HG03066 (cell line): ENCODE results near the gene MKI67.
"Not testable (repeated sequence)": the region's sequence is repeated elsewhere in the genome, so short reads cannot be mapped to it uniquely, and the experiment has no call there.

Experiments used
- ATAC-seq: cut with Tn5 transposase; IDR thresholded peaks from one replicate; pipeline ENCODE4 v1.9.1; 2021; ENCODE audit warnings: low read depth; ENCODE audit not compliant: unreplicated experiment

MKI67 gene

DNA sequence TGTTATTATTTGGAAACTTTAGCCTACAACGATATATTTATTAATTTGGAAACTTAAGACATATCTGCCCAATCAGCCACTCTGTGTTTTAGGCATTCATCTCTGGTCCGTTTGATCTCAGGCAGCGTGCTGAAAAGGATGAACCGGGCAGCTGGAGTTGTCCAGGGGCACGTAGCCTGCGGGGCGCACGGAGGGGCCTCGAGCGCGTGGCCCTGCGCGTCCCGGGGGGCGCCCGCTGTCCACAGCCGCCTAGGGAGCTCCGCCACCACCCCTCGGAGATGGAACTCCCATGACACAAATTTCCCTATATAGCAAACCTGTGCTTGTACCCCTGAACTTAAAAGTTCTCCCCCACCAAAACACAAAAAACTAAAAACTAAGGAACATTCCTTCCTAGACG is 24.3 kb upstream of the MKI67 start:
- no peak for ATAC-seq

DNA sequence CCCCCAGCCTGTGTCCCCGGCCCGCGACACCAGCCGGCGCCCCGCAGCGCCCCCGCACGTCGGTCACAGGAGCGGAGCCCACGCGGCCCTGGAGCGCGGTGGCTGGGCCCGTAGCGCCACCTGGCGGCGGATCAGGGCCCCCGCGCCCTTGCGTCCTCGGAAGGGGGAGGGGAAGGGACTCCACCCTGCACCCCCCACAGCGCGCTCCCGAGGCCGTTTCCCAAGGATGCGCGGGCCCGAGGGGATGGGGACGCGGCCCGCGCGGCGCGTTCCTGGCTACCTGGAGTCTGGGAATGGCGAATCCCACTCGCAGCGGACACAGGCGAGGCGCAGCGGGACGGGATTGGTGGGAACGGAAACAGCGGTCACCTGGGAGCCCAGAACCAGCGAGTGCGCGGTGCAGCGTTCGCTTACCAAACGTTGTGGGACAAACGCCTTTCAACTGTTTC is 23.8 kb upstream of the MKI67 start:
- ATAC-seq: peak; percentile 91

DNA sequence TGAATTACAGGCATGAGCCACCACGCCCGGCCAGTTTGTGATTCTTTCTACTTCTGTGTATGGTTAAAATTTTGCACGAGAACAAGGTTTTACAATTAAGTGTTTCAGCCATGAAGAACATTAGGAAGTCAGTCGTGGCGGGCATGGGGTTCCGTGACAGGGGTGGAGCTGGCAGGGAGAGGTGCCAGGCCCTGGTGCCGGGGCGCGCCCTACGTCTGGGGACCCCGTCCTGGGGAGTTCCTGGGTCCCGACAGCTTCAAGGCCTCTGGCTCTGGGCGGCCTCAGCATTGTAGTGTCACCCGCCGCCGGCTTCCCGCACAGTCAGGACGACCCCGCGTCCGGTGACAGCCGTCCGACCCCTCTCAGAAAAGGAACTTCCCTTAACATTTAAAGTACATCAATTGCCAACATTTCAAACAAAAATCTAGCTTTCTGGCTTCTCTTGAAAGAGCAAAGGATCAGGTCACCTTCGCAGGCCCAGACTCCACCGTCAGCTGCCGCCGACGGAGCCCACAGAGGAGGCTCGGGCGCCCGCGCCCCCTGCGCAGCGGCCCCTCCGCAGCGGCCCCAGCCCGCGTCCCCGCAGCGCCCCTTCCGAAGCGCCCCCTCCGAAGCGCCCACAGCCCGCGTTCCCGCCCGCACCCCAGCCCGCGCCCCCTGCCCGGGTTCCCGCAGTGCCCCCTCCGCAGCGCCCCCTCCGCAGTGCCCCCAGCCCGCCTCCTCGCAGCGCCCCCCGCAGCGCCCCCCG is 23.2 kb upstream of the MKI67 start:
- ATAC-seq: no peak

DNA sequence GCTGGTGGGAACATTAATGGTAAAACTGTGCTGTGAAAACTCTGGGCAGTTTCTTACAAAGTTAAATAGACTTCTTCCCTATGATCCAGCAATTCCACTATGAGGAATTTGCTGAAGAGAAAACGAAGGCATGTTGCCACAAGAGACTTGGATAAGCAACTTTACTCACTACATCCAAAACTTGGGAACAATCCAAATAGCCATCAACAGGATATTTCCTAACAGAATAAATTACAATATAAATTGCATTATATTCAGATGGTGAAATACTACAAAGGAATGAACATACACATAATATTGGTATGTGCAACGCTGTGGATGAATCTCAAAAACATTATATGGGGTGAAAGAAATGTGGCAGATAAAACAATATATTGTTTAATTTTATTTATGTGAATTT is 21.4 kb upstream of the MKI67 start:
- ATAC-seq: no peak

DNA sequence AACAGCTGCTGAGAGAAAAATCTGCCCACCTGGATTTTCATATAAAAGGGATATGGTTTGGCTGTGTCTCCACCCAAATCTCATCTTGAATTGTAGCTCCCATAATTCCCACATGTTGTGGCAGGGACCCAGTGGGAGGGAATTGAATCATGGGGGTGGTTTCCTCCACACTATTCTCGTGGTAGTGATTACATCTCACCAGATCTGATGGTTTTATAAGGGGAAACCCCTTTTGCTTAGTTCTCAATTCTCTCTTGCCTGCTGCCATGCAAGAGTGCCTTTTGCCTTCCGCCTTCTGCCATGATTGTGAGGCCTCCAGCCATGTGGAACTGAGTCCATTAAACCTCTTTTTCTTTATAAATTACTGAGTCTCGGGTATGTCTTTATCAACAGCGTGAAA is 20.8 kb upstream of the MKI67 start:
- no peak for ATAC-seq

DNA sequence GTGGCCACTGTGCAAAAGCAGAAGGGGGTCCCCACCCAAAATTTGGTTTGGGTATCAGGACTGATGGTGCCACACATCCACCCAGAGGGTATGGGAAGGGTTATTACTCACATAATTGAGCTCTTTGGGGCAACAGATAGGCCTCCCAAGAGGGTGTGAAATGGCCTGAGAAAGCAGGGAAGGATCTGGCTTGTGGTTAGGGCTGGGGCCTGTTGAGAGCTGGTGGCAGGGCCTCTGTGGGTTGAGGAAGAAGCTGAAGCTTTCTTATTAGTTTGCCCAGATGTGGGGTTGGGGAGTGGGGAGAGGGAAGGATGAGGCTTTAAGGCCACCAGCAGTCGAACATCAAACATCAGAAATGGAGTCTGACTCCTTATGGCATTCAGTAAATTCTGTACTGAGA is 18.3 kb upstream of the MKI67 start:
- no peak for ATAC-seq

DNA sequence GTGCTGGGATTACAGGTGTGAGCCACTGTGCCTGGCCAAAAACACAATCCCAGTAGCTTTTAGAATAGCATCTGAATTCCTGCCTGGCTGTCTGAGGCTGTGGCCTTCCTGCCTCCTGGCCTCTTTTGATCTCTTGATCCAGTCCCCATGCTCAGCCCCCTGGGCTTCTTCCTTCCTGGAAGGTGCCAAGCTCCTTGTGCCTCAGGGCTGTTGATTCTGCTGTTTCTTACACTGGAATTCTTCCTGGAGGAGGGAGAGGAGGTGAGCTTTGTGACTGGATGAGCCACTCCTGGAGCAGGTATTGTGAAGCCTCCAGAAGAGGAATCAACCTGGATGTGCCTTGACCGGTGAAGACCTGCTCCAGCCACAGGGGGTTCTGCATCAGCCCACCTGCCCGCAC is 17.3 kb upstream of the MKI67 start:
- ATAC-seq: no peak

DNA sequence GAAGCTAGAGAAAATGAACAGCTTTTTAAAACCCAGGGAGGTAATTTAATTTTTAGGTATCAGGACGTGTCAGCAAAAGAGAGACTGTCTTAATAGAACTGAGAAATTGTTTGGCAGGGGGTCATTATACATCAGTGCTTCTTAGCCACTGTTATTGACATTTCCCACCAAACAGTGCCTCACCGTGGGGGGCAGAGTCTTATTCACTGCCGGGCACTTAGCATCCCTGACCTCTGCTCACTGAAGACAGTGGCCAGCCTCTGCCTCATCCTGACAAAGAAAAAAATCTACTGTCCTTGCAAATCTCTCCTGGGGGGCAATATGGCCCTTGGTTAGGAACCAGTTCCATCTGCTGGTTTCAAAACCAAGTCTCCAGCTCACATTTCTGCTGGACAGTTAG is 14.2 kb upstream of the MKI67 start:
- ATAC-seq: no peak

DNA sequence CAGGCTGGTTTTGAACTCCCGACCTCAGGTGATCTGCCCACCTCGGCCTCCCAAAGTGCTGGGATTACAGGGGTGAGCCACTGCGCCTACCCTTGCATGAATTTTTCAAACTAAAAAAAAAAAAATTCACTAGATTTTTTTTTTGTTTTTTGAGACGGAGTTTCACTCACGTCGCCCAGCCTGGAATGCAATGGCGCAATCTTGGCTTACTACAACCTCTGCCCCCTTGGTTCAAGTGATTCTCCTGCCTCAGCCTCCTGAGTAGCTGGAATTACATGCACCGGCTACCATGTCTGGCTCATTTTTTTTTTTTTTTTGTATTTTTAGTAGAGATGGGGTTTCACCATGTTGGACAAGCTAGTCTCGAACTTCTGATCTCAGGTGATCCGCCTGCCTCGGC is 12.2 kb upstream of the MKI67 start:
- not testable (repeated sequence) for ATAC-seq

DNA sequence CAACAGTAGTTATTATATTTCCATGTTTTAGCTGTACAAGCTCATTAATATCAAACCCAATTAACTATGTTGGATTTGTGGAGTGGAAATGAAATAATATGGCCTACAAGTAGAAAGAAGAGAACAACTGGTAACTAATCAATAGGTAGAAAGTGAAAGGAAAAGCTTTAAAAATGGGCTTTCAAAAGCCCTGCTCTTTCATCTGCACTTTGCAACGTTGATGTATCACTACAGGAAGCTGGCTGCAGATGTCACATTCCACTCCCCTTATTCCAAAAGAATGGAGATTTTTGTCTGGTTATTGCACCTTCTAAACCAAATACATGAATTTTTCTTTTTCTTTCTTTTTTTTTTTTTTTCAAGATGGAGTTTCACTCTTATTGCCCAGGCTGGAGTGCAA is 11.7 kb upstream of the MKI67 start:
- ATAC-seq: no peak

DNA sequence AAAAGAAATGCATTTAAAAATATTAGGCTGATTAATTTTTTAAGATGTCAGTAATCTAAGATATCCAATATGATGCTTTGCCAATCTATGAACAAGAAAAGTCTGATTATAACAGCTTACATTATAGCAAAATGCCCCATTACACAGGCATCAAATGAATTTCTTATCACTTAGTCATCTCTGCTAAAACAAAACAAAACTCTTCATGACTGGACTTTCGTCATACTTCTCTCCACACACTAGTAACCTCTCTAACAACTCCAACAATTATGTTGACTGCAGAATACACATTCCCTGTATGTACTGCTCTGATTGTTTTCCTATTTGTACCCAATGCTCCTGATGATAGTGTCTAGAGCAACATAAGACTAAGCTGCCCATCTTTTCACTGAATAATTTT is 3.8 kb upstream of the MKI67 start:
- no peak for ATAC-seq

DNA sequence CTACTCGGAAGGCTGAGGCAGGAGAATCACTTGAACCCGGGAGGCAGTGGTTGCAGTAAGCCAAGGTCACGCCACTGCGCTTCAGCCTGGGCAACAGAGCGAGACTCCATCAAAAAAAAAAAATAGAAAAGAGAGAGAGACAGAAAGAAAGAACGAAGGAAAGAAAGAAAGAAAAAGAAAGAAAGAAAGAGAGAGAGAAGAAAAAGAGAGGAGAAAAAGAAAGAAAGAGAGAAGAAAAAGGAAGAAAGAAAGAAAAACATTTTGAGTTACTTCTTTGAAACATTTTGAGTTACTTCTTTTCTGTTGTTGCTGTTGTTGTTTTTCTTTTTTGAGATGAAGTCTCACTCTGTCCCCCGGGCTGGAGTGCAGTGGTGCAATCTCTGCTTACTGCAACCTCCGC is 2.4 kb upstream of the MKI67 start:
- no peak for ATAC-seq

DNA sequence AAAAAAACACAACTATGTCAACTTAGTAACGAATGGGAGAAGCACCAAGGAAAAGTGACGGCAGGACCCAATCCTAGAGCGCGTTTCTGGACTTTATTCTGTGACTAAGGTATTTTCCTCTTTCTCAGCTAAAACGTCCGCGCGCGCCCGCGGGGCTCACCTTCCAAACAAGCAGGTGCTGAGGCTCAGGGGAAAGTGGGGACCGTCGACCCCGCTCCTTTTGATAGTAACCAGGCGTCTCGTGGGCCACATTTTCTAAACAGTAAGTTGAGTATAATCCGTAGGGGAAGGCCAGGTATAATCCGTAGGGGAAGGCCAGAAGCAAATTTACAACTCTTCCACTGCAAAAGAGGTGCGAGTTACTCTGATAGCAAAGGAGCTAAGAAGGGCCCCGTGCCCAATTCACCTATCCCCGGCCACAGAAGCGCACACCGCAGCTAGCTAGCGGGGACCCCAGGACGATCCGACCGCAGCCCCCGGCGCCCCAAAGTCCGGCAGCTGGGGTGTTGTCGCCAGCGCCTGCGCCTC is 743 bp downstream of the MKI67 start:
- no peak for ATAC-seq

DNA sequence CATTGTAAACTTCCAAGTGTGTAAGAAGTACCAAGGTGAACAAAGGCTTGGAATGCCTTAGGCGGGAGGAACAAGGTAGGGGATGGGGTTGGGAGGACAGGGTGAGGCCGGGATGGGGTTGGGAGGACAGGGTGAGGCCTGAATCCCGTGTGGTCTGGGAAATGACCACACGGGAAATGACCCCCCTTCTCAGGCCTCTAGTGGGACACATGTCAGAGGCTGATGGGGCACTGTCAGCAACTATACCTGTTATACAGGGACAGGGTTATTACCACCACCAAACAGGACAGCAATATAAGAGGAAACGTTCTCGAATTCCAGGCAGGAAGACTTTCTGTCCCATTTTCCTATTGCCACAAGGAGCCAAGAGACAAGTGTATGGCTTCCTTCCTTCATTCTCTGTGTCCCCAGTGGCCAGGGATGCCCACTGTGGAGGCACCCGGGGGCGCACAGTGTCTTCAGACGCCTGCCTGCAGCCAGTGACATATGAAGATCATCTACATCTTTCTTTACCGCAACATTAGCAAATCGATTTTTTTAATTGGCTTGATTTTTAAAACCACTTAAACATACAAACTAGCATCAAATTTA is 1.3 kb downstream of the MKI67 start:
- no peak for ATAC-seq

DNA sequence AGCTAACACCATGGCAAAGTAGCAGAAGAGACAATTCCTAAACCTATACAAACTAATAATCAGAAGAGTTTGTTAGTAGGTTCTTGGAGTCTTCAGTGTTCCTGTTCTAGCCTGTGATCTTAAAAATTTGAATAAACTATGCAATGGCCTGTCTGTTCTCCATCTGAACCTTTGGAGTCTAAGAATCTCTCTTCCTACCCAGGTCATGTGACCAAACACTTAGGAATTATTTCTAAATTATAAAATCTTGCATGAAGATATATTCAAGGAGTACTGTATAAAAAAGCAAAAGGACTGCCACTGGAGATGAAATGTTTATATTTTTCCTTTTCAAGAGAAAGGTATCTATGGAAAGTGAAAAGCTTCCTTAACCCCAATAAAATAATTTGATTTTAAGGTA is 2.4 kb downstream of the MKI67 start:
- no peak for ATAC-seq

DNA sequence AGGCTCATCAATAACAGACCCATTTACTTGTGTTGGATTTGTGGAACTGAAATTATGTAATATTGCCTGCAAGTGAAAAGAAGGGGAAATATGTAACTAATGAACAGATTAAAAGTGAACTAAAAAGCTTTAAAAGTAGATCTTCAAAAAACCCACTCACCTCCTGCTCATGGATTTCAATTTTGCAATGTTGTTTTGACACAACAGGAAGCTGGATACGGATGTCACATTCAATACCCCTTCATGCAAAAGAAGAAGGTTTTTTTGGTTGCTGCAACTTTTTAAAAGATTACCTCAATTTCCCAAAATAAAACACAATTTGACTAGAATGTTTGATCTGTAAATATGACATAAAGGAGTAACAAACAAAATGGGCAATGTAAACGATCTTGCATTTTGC is 3.3 kb downstream of the MKI67 start:
- no peak for ATAC-seq

DNA sequence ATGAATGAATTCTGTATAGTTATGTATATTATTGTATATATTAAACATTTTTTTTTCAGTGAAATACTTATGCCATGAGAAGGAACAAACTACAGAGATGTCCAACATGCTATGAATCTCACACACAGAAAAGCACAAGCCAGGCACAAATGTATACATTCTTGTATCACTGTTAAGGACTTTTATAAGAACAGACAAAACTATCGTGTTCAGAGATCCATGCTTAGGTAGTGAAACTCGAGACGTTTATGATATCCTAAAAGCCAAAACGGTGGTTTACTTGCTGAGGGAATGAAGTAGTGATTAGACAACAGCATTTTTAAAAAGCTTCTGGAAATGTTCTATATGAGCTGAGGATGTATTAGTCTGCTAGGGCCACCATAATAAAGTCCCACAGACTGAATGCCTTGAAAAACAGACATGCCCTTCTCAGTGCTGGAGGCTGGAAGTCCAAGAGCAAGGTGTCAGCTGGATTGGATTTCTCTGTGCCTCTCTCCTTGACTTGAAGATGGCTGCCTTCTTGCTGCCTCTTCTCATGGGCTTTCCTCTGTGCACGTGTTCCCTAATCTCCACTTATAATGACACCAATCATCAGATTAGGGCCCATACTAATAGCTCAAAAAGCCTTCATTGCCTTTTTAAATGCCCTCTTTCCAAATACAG is 4.3 kb downstream of the MKI67 start:
- no peak for ATAC-seq

DNA sequence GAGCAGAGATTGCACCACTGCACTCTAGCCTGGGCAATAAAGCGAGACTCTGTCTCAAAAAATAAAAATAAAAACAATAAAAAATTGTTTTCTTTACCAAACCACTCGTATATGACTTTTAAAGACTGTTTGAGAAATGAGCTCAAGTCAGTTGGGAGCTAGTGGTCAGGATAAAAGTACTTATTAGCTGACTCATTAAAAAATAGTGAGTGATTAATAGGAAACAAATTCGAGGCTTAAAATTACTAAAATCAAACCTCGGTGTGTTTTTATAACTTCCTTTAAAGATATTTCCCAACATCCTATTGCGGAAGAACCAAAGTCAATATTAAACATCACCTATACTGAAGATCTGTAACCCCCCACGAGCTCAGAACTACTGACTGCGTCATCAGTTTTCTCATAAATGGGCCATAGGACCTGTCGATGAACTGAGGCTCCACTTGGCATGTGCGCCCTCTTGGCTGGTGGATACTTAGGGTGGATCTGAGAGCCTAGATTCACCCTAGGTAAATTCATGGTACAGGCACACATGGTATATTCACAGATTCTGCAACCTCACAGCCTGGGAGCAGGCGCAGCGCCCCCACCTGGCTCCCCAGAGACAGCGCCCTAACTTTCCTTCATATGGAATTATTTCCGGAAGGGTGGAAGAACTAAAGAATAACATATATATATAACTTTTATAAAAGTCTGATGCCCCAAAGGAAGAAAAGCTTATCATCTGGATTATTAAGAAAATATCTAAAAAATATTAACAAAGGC is 9.2 kb downstream of the MKI67 start:
- ATAC-seq: no peak

DNA sequence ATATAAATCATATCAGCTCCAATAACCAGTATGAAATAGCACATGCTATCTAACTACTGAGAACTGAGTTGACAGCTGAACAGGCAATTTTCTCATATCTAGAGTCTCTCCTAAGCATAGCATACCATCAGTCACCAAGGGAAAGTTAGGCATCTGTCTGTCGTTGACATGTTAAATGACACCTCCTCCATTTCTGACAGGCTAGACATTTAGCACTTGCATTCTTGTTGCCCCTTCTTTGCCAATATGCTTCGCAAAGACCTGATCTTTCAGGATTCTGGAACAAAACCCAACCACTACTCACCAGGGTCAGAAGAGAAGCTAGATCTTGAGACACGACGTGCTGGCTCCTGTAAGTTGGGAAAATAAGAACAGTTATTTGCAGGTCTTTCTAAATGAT is 10.0 kb downstream of the MKI67 start:
- ATAC-seq: no peak

DNA sequence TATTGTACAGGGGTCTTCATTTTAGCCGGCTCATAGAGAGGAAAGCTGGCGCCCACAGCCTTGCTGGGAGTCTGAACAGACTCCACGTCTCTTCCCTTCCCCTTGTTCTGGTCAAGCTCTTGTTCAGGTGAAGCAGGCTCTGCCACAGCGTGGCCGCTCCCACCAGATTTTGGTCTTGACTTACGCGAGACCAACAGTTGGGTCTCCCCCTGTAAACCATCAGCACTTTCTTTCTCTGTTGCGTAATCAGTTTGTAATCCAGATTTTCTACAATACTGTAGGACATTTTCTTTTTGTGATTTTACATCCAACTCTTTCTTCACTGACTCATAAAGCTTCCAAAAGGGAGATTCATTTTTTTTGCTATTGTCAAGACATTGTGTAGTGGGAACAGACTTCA is 10.9 kb downstream of the MKI67 start:
- no peak for ATAC-seq

DNA sequence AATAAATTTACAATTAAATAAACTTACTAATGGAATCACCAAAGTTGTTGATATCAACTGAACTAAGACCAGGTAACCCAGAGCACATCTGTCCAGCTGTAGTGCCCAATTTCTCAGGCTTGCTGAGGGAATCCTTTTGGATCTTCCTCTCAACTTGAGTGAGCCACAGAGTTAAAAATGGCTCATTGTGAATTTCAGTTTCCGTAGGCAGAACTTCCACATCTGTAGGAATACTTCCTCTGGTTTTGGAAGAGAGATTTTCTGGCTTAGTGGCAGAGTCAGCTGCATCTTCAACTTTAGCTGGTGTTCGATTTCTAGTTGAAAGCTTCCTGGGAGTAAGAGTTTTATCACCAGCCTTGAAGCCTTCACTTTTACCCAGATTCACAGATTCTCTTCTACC is 11.3 kb downstream of the MKI67 start:
- no peak for ATAC-seq
